HT1080 (cell line): ENCODE results near the gene CASKIN1. TPM values are rescaled to one million over a fixed set of nuclear protein-coding genes. Genes with fewer than 3 reads are reported as not detected.

ENCODE experiments used
- DNase-seq: peaks from one replicate; pipeline ENCODE4 v3.0.0-alpha.2; 2015; ENCODE audit warnings: low read depth
- total RNA-seq: library from RNA; depleted of rRNA; stranded (reverse); fragments of >200 nt; shearing (Covaris generic); gene quantifications from 2 replicates; pipeline ENCODE4 v1.2.3, GENCODE V29; 2014

CASKIN1 gene
- total RNA-seq, 1 experiment from 2014 or later, result 0.10 TPM

GRCh38 chr16:2176047-2176446 lies 20.4 kb downstream of the CASKIN1 start:
- DNase-seq, result no peak

- no peak for DNase-seq
Measured at GRCh38 chr16:2175454-2175853, 21.0 kb downstream of the CASKIN1 start.

DNA sequence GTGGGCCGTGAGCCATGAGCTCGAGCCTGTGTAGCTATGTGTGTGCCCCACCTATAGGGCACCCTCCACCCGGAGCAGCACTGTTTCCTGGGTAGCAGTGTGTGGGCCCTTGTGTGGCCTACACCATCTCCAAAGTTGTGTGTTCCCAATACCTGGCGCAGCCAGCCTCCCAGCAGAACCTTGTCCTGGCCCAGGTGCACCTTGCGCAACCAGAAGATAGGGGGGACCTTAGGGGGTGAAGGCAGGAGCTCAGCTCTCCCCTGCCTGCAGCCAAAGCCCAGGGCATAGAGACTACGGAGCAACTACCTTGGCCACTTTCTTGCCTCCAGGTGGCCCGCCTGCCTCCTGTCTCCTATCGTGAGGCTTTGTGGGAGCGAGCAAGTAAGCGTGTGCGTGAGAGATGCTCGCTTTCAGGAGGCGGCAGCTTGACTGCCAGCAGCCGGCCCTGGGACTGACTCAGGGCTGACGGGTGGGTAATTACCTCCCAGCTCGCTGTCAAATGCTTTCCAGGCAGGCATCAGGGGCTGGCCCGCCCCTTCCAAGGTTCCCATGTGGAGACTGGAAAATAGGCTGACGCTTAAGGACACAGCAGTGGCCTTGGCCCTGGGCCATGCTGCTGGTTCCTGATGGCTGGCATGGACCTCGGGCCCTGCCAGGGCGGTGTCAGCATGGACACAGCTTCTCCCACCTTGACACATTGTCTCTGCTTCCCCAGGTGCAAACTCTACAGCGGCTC lies 21.8 kb downstream of the CASKIN1 start:
- no peak for DNase-seq

DNA sequence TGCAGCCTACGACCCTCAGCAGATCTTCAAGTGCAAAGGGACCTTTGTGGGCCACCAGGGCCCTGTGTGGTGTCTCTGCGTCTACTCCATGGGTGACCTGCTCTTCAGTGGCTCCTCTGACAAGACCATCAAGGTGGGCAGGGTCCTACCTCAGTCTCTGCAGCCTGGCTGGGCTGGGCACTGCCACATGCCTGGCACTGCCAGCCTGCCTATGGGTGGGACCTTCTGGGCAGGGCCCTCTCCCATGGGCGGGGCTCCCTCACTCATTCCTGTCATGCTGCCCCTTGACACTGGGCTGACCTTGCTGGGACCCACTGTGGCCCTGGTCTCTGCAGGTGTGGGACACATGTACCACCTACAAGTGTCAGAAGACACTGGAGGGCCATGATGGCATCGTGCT lies 22.5 kb downstream of the CASKIN1 start:
- DNase-seq, result no peak

DNA sequence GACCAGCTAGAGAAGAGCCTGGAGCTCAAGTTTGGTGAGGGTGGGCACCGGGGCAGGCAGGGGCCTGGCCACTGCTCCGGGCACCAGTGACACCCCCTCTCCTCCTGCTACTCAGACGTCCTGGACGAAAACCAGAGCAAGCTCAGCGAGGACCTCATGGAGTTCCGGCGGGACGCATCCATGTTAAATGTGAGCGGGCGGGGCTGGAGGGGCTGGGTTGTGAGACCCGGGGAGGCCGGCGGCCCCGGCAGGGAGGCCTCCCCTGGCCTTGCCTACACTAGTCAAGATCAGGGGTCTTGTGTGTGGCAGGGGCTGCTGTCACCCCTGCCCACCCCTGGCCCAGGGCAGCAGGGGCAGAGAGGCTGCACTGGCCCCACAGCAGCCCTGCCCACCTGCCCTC lies 23.0 kb downstream of the CASKIN1 start:
- no peak for DNase-seq

DNA sequence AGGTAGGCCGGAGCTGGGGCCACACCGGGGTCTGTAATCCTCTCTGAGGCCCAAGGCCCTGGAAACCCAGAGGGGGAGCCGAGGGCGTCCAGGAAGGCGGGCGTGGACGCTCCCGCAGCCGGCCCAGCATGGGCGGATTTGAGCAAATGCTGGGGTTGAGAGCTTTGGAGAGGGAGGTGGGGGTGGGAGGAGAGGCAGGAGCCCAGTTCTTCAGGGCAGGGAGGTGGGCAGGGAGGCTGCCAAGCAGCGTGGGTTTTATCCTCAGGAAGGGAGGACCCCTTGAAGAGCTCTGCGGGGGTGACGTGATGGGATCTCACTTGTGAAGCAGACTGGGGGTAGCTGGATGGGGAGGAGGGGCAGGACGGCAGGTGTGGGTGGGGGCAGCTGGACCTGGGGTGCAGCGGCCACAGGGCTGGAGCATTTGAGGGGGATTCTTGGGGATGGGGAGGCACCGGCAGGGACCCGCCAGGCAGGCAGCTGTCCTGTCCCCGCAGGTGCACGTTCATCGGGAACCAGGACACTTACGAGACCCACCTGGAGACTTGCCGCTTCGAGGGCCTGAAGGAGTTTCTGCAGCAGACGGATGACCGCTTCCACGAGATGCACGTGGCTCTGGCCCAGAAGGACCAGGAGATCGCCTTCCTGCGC lies 23.6 kb downstream of the CASKIN1 start:
- DNase-seq, result no peak

- DNase-seq, result no peak
Measured at GRCh38 chr16:2171601-2172178, 24.7 kb downstream of the CASKIN1 start.

GRCh38 chr16:2170587-2171435 lies 25.6 kb downstream of the CASKIN1 start:
- DNase-seq, result no peak

- no peak for DNase-seq
Measured at GRCh38 chr16:2170080-2170479, 26.3 kb downstream of the CASKIN1 start.

DNA sequence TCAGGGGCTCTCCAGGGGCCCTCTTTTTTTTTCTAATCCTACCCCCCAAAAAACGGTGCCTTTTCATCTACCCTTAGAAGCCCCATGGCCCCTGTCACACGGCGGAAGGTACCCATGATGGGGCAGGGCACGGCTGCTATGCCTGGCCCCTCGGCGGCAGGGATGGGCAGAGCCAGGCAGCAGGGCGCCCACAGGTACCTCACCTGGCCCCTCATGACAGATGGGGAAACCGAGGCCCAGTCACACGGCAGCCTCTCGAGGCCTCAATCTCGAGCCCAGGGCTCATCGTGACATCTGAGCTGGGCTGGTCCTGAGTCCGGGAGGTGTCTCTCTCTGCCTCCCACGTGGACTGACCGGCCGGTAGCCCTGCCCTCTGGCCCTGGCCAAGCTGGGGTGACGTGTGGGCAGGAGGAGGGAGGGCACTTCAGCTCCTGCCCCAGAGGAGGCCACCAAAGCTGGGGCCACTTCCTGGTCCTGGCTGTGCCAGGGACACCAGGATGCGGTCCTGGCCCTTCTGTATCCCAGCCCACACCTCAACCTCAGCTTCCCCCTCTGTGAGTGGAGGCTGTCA lies 29.3 kb downstream of the CASKIN1 start:
- no peak for DNase-seq

DNA sequence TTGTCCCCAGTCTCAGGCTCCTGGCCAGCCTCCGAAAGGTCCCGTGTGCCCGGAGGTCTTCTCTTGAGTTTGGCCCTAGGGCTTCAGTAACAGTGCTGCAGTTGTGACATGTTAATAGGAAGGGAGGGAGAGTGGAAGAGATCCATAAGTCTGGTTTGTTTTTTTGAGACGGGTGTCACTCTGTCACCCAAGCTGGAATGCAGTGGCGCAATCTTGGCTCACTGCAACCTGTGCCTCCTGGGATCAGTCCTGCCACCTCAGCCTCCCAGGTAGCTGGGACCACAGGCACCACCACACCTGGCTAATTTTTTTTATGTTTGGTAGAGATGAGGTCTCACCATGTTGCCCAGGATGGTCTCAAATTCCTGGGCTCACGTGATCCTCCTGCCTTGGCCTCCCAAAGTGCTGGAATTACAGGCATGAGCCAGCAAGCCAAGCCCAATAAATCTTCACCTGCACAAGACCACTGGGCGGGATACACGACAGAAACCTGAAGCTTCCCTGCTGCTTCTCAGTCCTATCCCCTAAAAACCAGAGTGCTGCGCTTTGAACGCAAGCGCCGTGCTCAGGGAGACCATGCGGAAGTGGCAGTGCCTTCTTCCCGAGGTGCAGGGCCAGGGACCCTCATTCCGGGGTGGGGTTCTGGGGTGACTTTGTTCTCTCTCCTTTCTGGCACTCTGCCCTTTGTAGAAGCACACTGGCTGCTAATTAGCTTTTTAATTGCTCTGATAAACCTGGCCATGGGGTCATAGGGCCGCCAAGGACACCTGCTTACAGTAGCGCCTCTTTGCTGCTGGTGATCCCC lies 29.9 kb downstream of the CASKIN1 start:
- DNase-seq, result no peak

DNA sequence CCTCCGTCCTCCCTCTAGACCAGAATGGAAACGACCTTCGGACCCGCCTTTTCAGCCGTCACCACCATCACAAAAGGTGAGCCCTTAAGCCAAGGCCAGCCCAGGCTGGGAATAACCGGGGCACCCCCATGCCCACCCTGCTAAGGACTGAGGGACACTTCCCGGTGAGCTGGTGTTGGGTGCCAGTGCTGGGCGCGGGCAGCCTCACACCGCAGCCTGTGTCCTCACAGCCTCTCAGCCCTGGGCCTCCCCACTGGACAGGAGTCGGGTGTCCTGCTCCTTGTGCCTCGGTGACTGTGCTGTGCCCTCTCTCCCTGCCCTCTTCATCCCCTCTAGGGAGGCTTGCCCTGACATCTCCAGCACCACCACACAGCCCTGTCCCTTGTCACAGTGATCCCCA lies 30.5 kb downstream of the CASKIN1 start:
- DNase-seq, result no peak

GRCh38 chr16:2163211-2163881 lies 33.1 kb downstream of the CASKIN1 start:
- no peak for DNase-seq

GRCh38 chr16:2162676-2163118 lies 33.7 kb downstream of the CASKIN1 start:
- DNase-seq, result no peak

DNA sequence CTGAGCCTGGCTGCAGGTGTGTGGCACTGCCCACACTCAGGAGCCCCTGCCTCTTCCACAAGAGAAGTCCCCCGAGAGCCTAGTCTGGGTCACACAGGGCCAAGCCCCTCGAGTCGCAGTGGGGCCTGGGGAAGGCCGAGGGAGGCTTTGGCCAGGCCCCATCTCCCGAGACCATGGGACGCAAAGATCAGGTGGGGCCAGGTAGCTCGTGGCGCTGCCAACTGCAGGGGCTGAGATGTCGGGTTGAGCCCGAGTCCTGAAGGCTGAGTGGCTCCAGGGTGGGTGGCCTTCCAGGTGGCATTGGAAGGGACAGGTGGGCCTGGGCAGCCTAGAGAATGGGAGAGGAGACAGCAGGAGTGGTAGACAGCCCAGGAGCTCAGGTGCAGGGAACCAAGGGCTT lies 34.5 kb downstream of the CASKIN1 start:
- no peak for DNase-seq

DNA sequence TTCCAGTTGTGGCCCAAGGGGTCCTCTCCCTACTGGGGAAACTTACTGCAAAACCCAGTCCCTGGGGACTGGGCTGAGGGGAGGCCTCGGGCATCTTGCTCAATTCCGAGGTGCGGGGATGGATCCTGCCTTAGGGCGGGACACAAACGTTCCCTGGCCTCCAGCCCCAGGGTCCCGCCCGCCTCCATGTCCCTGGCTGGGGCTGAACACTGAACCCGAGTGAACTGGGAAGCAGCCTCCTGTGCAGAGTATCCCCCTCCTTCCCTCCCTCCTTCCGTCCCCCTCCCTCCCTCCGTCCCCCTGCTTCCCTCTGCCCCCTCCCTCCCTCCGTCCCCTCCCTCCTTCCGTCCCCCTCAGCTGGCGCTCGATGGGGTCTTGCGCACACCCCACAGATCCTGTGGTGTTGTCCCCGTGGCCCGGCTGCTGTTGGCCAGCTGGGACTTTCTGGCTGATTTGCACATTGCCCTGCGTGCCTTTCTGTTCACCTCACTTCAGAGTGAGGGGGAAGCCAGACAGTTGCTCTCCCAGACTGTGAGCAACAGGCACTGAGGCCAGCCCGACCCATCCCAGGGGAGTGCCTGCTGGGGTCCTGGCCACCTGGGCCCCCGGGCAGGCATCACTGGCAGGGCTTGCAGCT lies 35.4 kb downstream of the CASKIN1 start:
- DNase-seq, result no peak

- no peak for DNase-seq
Measured at GRCh38 chr16:2159175-2159838, 37.1 kb downstream of the CASKIN1 start.

DNA sequence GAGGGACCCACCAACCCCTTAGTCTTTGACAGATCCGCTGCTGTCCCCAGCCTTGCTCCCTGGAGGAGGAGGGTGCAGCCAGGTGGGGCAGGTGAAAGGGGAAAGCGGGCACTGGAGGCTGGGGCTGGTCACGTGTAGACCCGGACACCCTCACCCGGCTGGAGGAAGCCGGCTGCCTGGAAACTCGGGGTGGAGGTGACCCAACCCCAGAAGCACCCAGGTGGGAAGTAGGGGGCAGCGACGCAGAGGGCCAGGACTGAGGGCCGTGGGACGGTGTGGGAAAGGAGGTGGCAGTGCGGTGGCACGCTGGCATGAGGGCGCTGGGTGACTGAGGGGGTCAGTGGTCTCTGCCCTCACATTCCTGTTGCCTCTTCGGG lies 38.2 kb downstream of the CASKIN1 start:
- DNase-seq, result no peak
